HepG2 (cell line): ENCODE measurements around the gene VAV2. TPM values are rescaled to one million over a fixed set of nuclear protein-coding genes. Genes with fewer than 3 reads are reported as not detected.
A peak's percentile ranks its signal among the peaks of the same experiment; 100 is the strongest.

Experiments used
- DPF2 ChIP-seq: sonication (generic); formaldehyde crosslinking; IDR thresholded peaks from 2 replicates; pipeline ENCODE4 v1.4.0; 2020; ENCODE audit warnings: mild to moderate bottlenecking, low read depth, missing genetic modification reagents, borderline replicate concordance
- FIP1L1 ChIP-seq: fragments of 200-400 bp; formaldehyde crosslinking; IDR thresholded peaks from 2 replicates; pipeline ENCODE4 v1.6.1; 2018; ENCODE audit warnings: low read depth, mild to moderate bottlenecking, low read length, moderate library complexity, borderline replicate concordance; ENCODE audit not compliant: insufficient read depth
- FOXA1 ChIP-seq, 2 experiments: fragments of 450-650 bp in 1 of 2; sonication (generic) in 1 of 2; formaldehyde crosslinking in 1 of 2; IDR thresholded peaks; 2 replicates each; pipeline versions ENCODE4 v1.4.0 to v1.6.1; 2016 to 2020; ENCODE audit warnings: missing genetic modification reagents in 1 of 2
- GTF3A ChIP-seq: sonication (generic); formaldehyde crosslinking; conservative IDR thresholded peaks from 2 replicates; pipeline ENCODE4 v1.4.0; 2020; ENCODE audit warnings: mild to moderate bottlenecking, missing genetic modification reagents
- PPARG ChIP-seq: conservative IDR thresholded peaks from 2 replicates; pipeline ENCODE4 v1.6.1; 2016; ENCODE audit warnings: missing biosample characterization, missing genetic modification reagents
- SETDB1 ChIP-seq: sonication (generic); formaldehyde crosslinking; IDR thresholded peaks from 2 replicates; pipeline ENCODE4 v1.5.1; 2020; ENCODE audit warnings: missing genetic modification reagents, mild to moderate bottlenecking, borderline replicate concordance
- ZNF552 ChIP-seq: sonication (generic); formaldehyde crosslinking; IDR thresholded peaks from 2 replicates; pipeline ENCODE4 v1.9.0; 2022; ENCODE audit warnings: missing genetic modification reagents, mild to moderate bottlenecking, borderline replicate concordance
- ZNF878 ChIP-seq: sonication (generic); formaldehyde crosslinking; IDR thresholded peaks from 2 replicates; pipeline ENCODE4 v1.8.1; 2023; ENCODE audit warnings: mild to moderate bottlenecking, missing genetic modification reagents, moderate library complexity
- polyA plus RNA-seq, 8 experiments: library from polyadenylated mRNA; depleted of rRNA in 3 of 8; stranded (reverse) in 7 of 8; unstranded in 1 of 8; fragments of >200 nt; fragmentation: Illumina TruSeq in 4 of 8; extraction: Trizol in 4 of 8; gene quantifications; 2 replicates each; pipeline versions ENCODE4 v1.2.1 to v1.2.3, GENCODE V29; 2011 to 2016; ENCODE audit warnings: low read depth in 4 of 8, missing spikeins in 1 of 8, mixed read lengths in 1 of 8; ENCODE audit not compliant: insufficient read depth in 1 of 8
- total RNA-seq, 5 experiments: library from RNA; depleted of rRNA; stranded (reverse); fragments of >200 nt; fragmentation: Illumina TruSeq; extraction: Trizol; gene quantifications; 2 replicates each; pipeline ENCODE4 v1.2.3, GENCODE V29; 2016; ENCODE audit warnings: low read depth in 1 of 5
- TF ChIP-seq, protein P1 (sequence below): sonication (generic); formaldehyde crosslinking; IDR thresholded peaks from 2 replicates; pipeline ENCODE4 v1.4.0; 2020; ENCODE audit warnings: mild to moderate bottlenecking, missing genetic modification reagents
- TF ChIP-seq, protein P2 (sequence below): sonication (generic); formaldehyde crosslinking; IDR thresholded peaks from 2 replicates; pipeline ENCODE4 v1.5.1; 2020; ENCODE audit warnings: mild to moderate bottlenecking, moderate library complexity, missing genetic modification reagents
- TF ChIP-seq, protein P3 (sequence below): IDR thresholded peaks from 2 replicates; pipeline ENCODE4 v1.6.1; 2016; ENCODE audit warnings: missing genetic modification reagents, missing compliant biosample characterization
- TF ChIP-seq, protein P4 (sequence below): sonication (generic); formaldehyde crosslinking; IDR thresholded peaks from 2 replicates; pipeline ENCODE4 v1.4.0; 2020; ENCODE audit warnings: missing genetic modification reagents, mild to moderate bottlenecking, borderline replicate concordance
- TF ChIP-seq, protein P5 (sequence below): sonication (generic); formaldehyde crosslinking; IDR thresholded peaks from 2 replicates; pipeline ENCODE4 v1.4.0; 2020; ENCODE audit warnings: missing genetic modification reagents, borderline replicate concordance
- TF ChIP-seq, protein P6 (sequence below): conservative IDR thresholded peaks from 2 replicates; pipeline ENCODE4 v1.6.1; 2018; ENCODE audit warnings: missing genetic modification reagents
- TF ChIP-seq, protein P7 (sequence below): IDR thresholded peaks from 2 replicates; pipeline ENCODE4 v1.6.1; 2016; ENCODE audit warnings: missing compliant biosample characterization, missing genetic modification reagents, borderline replicate concordance
- TF ChIP-seq, protein P8 (sequence below): sonication (generic); formaldehyde crosslinking; IDR thresholded peaks from 2 replicates; pipeline ENCODE4 v1.5.1; 2020; ENCODE audit warnings: missing genetic modification reagents, mild to moderate bottlenecking, borderline replicate concordance

VAV2 gene
- total and polyA plus RNA-seq, 2 of the 13 experiments (the other 11 are each of a cell fraction or from before 2014, with no cell fraction given): 22.5 to 22.9 TPM

DNA sequence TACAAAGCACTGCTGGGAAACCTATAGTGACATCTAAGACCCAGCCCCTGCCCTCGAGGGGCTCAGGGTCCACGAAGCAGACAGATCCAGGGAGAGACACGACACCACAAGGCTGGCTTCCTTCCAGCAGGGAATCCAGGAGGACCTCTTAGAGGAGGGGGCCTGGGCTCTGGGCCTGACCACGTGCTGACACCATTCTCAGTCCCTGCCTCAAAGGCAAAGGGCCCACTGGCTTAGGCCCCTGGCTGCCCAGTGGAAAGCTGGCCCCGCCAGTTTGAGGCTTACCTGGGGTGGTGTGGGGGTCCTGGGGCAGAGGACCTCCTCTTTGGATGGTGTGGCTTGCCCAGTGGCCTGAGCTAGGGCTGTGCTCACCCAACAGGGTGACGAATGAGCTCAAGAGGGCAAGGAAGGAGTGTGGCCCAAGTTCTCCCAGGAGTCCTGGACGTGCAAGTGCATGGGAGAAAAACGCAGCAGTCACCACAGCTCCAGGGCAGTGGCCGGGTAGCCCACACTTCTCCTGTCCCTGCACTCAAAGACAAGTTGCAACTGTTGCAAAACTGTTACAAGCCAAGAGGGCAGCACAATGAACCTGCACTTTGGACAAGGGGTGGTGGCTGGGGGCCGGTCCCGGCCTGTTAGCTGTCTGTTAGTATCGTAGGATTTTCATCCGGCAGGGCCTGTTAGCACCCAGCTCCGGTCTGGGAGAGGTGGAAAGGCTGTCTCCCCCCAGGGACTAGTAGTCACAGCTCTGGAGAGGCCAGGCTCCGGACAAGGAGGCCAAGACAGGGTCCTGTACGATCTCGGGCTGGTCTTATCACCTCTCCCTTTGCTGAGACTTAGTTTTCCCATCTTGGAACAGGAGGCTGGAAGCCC is 252.5 kb downstream of the VAV2 start (continued):
- TF ChIP-seq, protein P1, sequence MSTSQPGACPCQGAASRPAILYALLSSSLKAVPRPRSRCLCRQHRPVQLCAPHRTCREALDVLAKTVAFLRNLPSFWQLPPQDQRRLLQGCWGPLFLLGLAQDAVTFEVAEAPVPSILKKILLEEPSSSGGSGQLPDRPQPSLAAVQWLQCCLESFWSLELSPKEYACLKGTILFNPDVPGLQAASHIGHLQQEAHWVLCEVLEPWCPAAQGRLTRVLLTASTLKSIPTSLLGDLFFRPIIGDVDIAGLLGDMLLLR (CRISPR knock-in tag): no peak
- TF ChIP-seq ZNF552 (CRISPR knock-in tag) (peak; percentile 88), DPF2 (CRISPR knock-in tag) (peak; percentile 73; the same call in 1 of the 2 replicates), FIP1L1 (no peak), FOXA1 (IDR thresholded peaks at IDR 0.05) (no peak), FOXA1 (CRISPR knock-in tag; IDR thresholded peaks at IDR 0.05) (peak; percentile 55), SETDB1 (CRISPR knock-in tag) (0 out of 2 replicates have a peak, but pooled peaks have one; percentile 18), GTF3A (no peak), PPARG (CRISPR knock-in tag) (peak; percentile 37; the same call in 1 of the 2 replicates), ZNF878 (CRISPR knock-in tag) (no peak)
- TF ChIP-seq, protein P2, sequence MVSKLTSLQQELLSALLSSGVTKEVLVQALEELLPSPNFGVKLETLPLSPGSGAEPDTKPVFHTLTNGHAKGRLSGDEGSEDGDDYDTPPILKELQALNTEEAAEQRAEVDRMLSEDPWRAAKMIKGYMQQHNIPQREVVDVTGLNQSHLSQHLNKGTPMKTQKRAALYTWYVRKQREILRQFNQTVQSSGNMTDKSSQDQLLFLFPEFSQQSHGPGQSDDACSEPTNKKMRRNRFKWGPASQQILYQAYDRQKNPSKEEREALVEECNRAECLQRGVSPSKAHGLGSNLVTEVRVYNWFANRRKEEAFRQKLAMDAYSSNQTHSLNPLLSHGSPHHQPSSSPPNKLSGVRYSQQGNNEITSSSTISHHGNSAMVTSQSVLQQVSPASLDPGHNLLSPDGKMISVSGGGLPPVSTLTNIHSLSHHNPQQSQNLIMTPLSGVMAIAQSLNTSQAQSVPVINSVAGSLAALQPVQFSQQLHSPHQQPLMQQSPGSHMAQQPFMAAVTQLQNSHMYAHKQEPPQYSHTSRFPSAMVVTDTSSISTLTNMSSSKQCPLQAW: peak; percentile 69; the same call in 1 of the 2 replicates
- TF ChIP-seq, protein P3, sequence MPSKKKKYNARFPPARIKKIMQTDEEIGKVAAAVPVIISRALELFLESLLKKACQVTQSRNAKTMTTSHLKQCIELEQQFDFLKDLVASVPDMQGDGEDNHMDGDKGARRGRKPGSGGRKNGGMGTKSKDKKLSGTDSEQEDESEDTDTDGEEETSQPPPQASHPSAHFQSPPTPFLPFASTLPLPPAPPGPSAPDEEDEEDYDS (CRISPR knock-in tag): peak; percentile 88
- TF ChIP-seq, protein P4, sequence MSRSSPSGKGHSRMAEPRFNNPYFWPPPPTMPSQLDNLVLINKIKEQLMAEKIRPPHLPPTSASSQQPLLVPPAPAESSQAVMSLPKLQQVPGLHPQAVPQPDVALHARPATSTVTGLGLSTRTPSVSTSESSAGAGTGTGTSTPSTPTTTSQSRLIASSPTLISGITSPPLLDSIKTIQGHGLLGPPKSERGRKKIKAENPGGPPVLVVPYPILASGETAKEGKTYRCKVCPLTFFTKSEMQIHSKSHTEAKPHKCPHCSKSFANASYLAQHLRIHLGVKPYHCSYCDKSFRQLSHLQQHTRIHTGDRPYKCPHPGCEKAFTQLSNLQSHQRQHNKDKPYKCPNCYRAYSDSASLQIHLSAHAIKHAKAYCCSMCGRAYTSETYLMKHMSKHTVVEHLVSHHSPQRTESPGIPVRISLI: no peak; the same call in 1 of the 2 replicates
- TF ChIP-seq, protein P5, sequence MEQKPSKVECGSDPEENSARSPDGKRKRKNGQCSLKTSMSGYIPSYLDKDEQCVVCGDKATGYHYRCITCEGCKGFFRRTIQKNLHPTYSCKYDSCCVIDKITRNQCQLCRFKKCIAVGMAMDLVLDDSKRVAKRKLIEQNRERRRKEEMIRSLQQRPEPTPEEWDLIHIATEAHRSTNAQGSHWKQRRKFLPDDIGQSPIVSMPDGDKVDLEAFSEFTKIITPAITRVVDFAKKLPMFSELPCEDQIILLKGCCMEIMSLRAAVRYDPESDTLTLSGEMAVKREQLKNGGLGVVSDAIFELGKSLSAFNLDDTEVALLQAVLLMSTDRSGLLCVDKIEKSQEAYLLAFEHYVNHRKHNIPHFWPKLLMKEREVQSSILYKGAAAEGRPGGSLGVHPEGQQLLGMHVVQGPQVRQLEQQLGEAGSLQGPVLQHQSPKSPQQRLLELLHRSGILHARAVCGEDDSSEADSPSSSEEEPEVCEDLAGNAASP (CRISPR knock-in tag): peak; percentile 62; the same call in 1 of the 2 replicates
- TF ChIP-seq, protein P6, sequence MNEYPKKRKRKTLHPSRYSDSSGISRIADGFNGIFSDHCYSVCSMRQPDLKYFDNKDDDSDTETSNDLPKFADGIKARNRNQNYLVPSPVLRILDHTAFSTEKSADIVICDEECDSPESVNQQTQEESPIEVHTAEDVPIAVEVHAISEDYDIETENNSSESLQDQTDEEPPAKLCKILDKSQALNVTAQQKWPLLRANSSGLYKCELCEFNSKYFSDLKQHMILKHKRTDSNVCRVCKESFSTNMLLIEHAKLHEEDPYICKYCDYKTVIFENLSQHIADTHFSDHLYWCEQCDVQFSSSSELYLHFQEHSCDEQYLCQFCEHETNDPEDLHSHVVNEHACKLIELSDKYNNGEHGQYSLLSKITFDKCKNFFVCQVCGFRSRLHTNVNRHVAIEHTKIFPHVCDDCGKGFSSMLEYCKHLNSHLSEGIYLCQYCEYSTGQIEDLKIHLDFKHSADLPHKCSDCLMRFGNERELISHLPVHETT: no peak
- TF ChIP-seq, protein P7, sequence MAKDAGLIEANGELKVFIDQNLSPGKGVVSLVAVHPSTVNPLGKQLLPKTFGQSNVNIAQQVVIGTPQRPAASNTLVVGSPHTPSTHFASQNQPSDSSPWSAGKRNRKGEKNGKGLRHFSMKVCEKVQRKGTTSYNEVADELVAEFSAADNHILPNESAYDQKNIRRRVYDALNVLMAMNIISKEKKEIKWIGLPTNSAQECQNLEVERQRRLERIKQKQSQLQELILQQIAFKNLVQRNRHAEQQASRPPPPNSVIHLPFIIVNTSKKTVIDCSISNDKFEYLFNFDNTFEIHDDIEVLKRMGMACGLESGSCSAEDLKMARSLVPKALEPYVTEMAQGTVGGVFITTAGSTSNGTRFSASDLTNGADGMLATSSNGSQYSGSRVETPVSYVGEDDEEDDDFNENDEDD (CRISPR knock-in tag): 0 out of 2 replicates have a peak, but pooled peaks have one; percentile 50
- TF ChIP-seq, protein P8, sequence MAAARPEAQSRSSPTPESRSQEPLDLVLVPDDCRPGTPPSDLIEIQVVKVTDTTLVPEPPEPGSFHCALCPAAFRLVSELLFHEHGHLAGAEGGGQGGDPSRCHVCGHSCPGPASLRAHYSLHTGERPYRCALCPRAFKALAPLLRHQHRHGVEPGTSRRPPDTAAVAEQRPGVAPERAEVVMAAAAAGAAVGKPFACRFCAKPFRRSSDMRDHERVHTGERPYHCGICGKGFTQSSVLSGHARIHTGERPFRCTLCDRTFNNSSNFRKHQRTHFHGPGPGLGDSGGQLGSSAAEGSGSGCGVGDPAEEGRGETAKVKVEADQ (CRISPR knock-in tag): 0 out of 2 replicates have a peak, but pooled peaks have one; percentile 32
